22Rv1 (cell line): ENCODE results near the gene CYP1B1.
A peak's percentile ranks its signal among the peaks of the same experiment; 100 is the strongest.

Source experiments
- H3K27ac ChIP-seq: fragments of 450-650 bp; 2 replicates; pipeline ENCODE4 v1.5.1; 2017
- CTCF ChIP-seq: fragments of 450-650 bp; IDR thresholded peaks from 2 replicates; pipeline ENCODE4 v1.5.1; 2017; ENCODE audit warnings: mild to moderate bottlenecking
- ZFX ChIP-seq: fragments of 450-650 bp; IDR thresholded peaks from 2 replicates; pipeline ENCODE4 v1.6.1; 2017; ENCODE audit warnings: antibody characterized with exemption, borderline replicate concordance

The CYP1B1 gene

GRCh38 chr2:38075507-38076151, at the start of gene CYP1B1:
TSS of gene CYP1B1 (minus strand) at chr2:38076151. CDS start at chr2:38075388, 763 bp downstream.
- TF ChIP-seq CTCF (no peak), ZFX (no peak)
- H3K27ac ChIP-seq: peak within 1 kb of the TSS; percentile 88

- no peak for TF ChIP-seq ZFX
- no peak for TF ChIP-seq CTCF
- H3K27ac ChIP-seq: no peak overlapping the region
Observed at GRCh38 chr2:38125007-38125406, 49.1 kb upstream of the CYP1B1 start.

GRCh38 chr2:38123911-38124310, 48.0 kb upstream of the CYP1B1 start:
- no peak overlapping the region for H3K27ac ChIP-seq
- no peak for TF ChIP-seq ZFX
- TF ChIP-seq CTCF: no peak

- no peak overlapping the region for H3K27ac ChIP-seq
- TF ChIP-seq CTCF: no peak
- no peak for TF ChIP-seq ZFX
Observed at GRCh38 chr2:38122344-38122743, 46.4 kb upstream of the CYP1B1 start.

GRCh38 chr2:38121481-38121880, 45.5 kb upstream of the CYP1B1 start:
- H3K27ac ChIP-seq: no peak overlapping the region
- no peak for TF ChIP-seq ZFX
- TF ChIP-seq CTCF: no peak

GRCh38 chr2:38120829-38121228, 44.9 kb upstream of the CYP1B1 start:
- TF ChIP-seq CTCF: no peak
- no peak for TF ChIP-seq ZFX
- no peak overlapping the region for H3K27ac ChIP-seq

- no peak overlapping the region for H3K27ac ChIP-seq
- TF ChIP-seq CTCF: no peak
- no peak for TF ChIP-seq ZFX
Observed at GRCh38 chr2:38120264-38120592, 44.3 kb upstream of the CYP1B1 start.
